Measurements from ENCODE around the gene PRDM5.

GRCh38 chr4:120921456-120922380 is 808 bp downstream of the PRDM5 start:
- TF ChIP-seq FOS (IDR thresholded peaks at IDR 0.05; ENCODE audit: borderline replicate concordance, insufficient read depth, low read length) = no peak
- no peak for TF ChIP-seq MYC (IDR thresholded peaks at IDR 0.05; ENCODE audit: low read depth, low read length)

Data from endothelial cell of umbilical vein (primary cell).